NT2/D1 (cell line): ENCODE measurements around the gene ARL13A.

Source experiments
- DNase-seq: peaks from one replicate; pipeline ENCODE4 v3.0.0-alpha.2; 2011; ENCODE audit warnings: low read depth, low spot score
- H3K27me3 ChIP-seq: 2 replicates; pipeline ENCODE4 v1.6.0; 2011; ENCODE audit warnings: mild to moderate bottlenecking; ENCODE audit not compliant: insufficient read length, insufficient read depth
- H3K36me3 ChIP-seq: 2 replicates; pipeline ENCODE4 v1.6.1; 2011; ENCODE audit warnings: mild to moderate bottlenecking, low read length, mixed read lengths; ENCODE audit not compliant: insufficient read depth, insufficient read length
- H3K4me1 ChIP-seq: 2 replicates; pipeline ENCODE4 v1.5.1; 2011; ENCODE audit not compliant: insufficient read depth, insufficient read length
- H3K4me3 ChIP-seq: 2 replicates; pipeline ENCODE4 v1.5.1; 2011; ENCODE audit warnings: low read depth; ENCODE audit not compliant: insufficient read length
- H3K9ac ChIP-seq: 2 replicates; pipeline ENCODE4 v1.6.0; 2011; ENCODE audit warnings: low read depth; ENCODE audit not compliant: insufficient read length
- H3K9me3 ChIP-seq: 2 replicates; pipeline ENCODE4 v1.5.1; 2011; ENCODE audit warnings: mild to moderate bottlenecking, low read length; ENCODE audit not compliant: insufficient read depth
- SUZ12 ChIP-seq: IDR thresholded peaks from 2 replicates; pipeline ENCODE4 v1.6.1; 2011; ENCODE audit not compliant: insufficient read length, insufficient read depth; ENCODE audit errors: extremely low read depth
- YY1 ChIP-seq: IDR thresholded peaks from 2 replicates; pipeline ENCODE4 v1.6.1; 2011; ENCODE audit not compliant: insufficient read length, insufficient read depth
- ZNF274 ChIP-seq: IDR thresholded peaks from 2 replicates; pipeline ENCODE4 v1.6.1; 2011; ENCODE audit warnings: mild to moderate bottlenecking, low read depth, low read length

The ARL13A gene

GRCh38 chrX:101028562-101028961, 59.1 kb downstream of the ARL13A start:
- H3K4me1 ChIP-seq = no peaks in the 10 kb centered on the region
- H3K27me3 ChIP-seq = no peaks in the 10 kb centered on the region
- peaks cover 25% of the 10 kb centered on the region for H3K36me3 ChIP-seq
- no peak overlapping the region for H3K4me3 ChIP-seq
- H3K9me3 ChIP-seq = no peaks in the 10 kb centered on the region
- no peak overlapping the region for H3K9ac ChIP-seq
- no peak for TF ChIP-seq ZNF274
- no peak for TF ChIP-seq YY1
- TF ChIP-seq SUZ12 = no peak
- DNase-seq = no peak

- no peaks in the 10 kb centered on the region for H3K9me3 ChIP-seq
- no peaks in the 10 kb centered on the region for H3K27me3 ChIP-seq
- DNase-seq = no peak
- H3K4me1 ChIP-seq = no peaks in the 10 kb centered on the region
- no peak for TF ChIP-seq ZNF274
- TF ChIP-seq YY1 = no peak
- TF ChIP-seq SUZ12 = no peak
- H3K36me3 ChIP-seq = peaks cover 21% of the 10 kb centered on the region
- no peak overlapping the region for H3K9ac ChIP-seq
- H3K4me3 ChIP-seq = no peak overlapping the region
Measured at GRCh38 chrX:101029665-101030064, 60.2 kb downstream of the ARL13A start.

- H3K27me3 ChIP-seq = no peaks in the 10 kb centered on the region
Measured at GRCh38 chrX:101037231-101037630, 67.7 kb downstream of the ARL13A start.

GRCh38 chrX:101040197-101040596, 70.7 kb downstream of the ARL13A start:
- Histone ChIP-seq H3K9ac (no peak overlapping the region), H3K36me3 (peaks cover 38% of the 10 kb centered on the region), H3K9me3 (no peaks in the 10 kb centered on the region), H3K4me1 (no peaks in the 10 kb centered on the region), H3K27me3 (no peaks in the 10 kb centered on the region), H3K4me3 (no peak overlapping the region)
- no peak for TF ChIP-seq YY1
- no peak for TF ChIP-seq ZNF274
- no peak for TF ChIP-seq SUZ12
- no peak for DNase-seq

More at GRCh38 chrX:101037231-101037630, 67.7 kb downstream of the ARL13A start:
- no peak for TF ChIP-seq YY1
- TF ChIP-seq SUZ12 = no peak
- no peak for TF ChIP-seq ZNF274
- no peaks in the 10 kb centered on the region for H3K4me1 ChIP-seq
- H3K9ac ChIP-seq = no peak overlapping the region
- no peaks in the 10 kb centered on the region for H3K9me3 ChIP-seq
- no peak for DNase-seq
- peaks cover 38% of the 10 kb centered on the region for H3K36me3 ChIP-seq
- no peak overlapping the region for H3K4me3 ChIP-seq
